ENCODE data around the gene PEPD. TPM values are rescaled to one million over a fixed set of nuclear protein-coding genes. Genes with fewer than 3 reads are reported as not detected.

Gene PEPD
- total and polyA plus RNA-seq, 2 of the 4 experiments (the other 2 are of a cell fraction), result 36.7 to 88.4 TPM

DNA sequence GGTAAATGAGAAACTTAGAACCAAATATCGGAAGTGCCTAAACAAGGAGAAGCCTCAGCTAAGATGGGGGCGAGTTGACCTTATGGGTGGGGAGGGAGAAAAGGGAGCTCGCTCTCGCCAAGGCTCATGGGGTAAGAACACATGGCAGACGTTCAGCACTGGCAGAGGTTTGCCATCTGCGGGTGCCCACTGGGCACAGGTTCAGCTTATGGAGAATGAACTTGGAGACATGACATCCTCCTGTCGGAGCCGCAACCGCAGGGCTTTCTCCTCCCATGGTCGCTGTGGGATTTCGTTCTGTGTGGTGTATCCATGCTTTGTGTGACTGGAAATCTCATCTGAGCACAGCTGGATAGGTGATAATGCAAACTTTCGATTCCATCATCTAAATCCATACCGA lies 36.1 kb upstream of the PEPD start:
- no peak overlapping the region for H2BK15ac ChIP-seq (ENCODE audit: low read depth, low read length)
- H3K4me1 ChIP-seq (ENCODE audit: control insufficient read depth, insufficient read depth, low read length), result no peaks in the 10 kb centered on the region
- no peak overlapping the region for H3K4ac ChIP-seq (ENCODE audit: low read depth, low read length)
- no peak overlapping the region for H2AK5ac ChIP-seq (ENCODE audit: low read depth, low read length)
- no peak overlapping the region for H3K4me3 ChIP-seq (ENCODE audit: insufficient read depth, low read depth, low read length)
- no peak overlapping the region for H4K5ac ChIP-seq (ENCODE audit: low read depth, low read length)
- TF ChIP-seq BHLHE40 (IDR thresholded peaks at IDR 0.05; ENCODE audit: low read depth, low read length), result no peak
- no peak for TF ChIP-seq MXI1 (IDR thresholded peaks at IDR 0.05; ENCODE audit: borderline replicate concordance, low read depth, low read length)
- TF ChIP-seq SMC3 (IDR thresholded peaks at IDR 0.05; ENCODE audit: low read depth, low read length), result no peak
- no peak for TF ChIP-seq RAD21 (IDR thresholded peaks at IDR 0.05; ENCODE audit: low read length)
- TF ChIP-seq, protein P1, sequence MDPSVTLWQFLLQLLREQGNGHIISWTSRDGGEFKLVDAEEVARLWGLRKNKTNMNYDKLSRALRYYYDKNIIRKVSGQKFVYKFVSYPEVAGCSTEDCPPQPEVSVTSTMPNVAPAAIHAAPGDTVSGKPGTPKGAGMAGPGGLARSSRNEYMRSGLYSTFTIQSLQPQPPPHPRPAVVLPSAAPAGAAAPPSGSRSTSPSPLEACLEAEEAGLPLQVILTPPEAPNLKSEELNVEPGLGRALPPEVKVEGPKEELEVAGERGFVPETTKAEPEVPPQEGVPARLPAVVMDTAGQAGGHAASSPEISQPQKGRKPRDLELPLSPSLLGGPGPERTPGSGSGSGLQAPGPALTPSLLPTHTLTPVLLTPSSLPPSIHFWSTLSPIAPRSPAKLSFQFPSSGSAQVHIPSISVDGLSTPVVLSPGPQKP (IDR thresholded peaks at IDR 0.05; ENCODE audit: borderline replicate concordance, low read depth, low read length), result no peak
- TF ChIP-seq NFE2L2 (IDR thresholded peaks at IDR 0.05; ENCODE audit: low read depth, low read length), result no peak
- TF ChIP-seq RCOR1 (IDR thresholded peaks at IDR 0.05; ENCODE audit: insufficient replicate concordance, low read length), result no peak
- no peak for TF ChIP-seq CHD1 (IDR thresholded peaks at IDR 0.05; ENCODE audit: low read depth, low read length)
- TF ChIP-seq, protein P2, sequence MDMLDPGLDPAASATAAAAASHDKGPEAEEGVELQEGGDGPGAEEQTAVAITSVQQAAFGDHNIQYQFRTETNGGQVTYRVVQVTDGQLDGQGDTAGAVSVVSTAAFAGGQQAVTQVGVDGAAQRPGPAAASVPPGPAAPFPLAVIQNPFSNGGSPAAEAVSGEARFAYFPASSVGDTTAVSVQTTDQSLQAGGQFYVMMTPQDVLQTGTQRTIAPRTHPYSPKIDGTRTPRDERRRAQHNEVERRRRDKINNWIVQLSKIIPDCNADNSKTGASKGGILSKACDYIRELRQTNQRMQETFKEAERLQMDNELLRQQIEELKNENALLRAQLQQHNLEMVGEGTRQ (IDR thresholded peaks at IDR 0.05; ENCODE audit: low read depth, low read length), result no peak
- no peak for TF ChIP-seq RFX5 (IDR thresholded peaks at IDR 0.05; ENCODE audit: low read depth, low read length)
- TF ChIP-seq FOS (IDR thresholded peaks at IDR 0.05; ENCODE audit: low read depth, low read length), result no peak
- TF ChIP-seq POLR2A (IDR thresholded peaks at IDR 0.05; ENCODE audit: low read depth, low read length), result no peak
- TF ChIP-seq, protein P3, sequence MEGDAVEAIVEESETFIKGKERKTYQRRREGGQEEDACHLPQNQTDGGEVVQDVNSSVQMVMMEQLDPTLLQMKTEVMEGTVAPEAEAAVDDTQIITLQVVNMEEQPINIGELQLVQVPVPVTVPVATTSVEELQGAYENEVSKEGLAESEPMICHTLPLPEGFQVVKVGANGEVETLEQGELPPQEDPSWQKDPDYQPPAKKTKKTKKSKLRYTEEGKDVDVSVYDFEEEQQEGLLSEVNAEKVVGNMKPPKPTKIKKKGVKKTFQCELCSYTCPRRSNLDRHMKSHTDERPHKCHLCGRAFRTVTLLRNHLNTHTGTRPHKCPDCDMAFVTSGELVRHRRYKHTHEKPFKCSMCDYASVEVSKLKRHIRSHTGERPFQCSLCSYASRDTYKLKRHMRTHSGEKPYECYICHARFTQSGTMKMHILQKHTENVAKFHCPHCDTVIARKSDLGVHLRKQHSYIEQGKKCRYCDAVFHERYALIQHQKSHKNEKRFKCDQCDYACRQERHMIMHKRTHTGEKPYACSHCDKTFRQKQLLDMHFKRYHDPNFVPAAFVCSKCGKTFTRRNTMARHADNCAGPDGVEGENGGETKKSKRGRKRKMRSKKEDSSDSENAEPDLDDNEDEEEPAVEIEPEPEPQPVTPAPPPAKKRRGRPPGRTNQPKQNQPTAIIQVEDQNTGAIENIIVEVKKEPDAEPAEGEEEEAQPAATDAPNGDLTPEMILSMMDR (conservative IDR thresholded peaks at IDR 0.05; ENCODE audit: low read depth, low read length), result no peak
- no peak for TF ChIP-seq CEBPB (IDR thresholded peaks at IDR 0.05; ENCODE audit: low read depth, low read length)
- TF ChIP-seq MAZ (IDR thresholded peaks at IDR 0.05; ENCODE audit: borderline replicate concordance, low read depth, low read length), result no peak
- no peak for TF ChIP-seq MAFK (IDR thresholded peaks at IDR 0.05; ENCODE audit: low read depth, low read length)
- H3K18ac ChIP-seq (ENCODE audit: low read depth, low read length), result no peak overlapping the region
- no peak overlapping the region for H4K8ac ChIP-seq (ENCODE audit: low read depth in 2 of 2, low read length in 2 of 2)
- H3K9ac ChIP-seq (ENCODE audit: low read depth, low read length), result no peak overlapping the region
- no peaks in the 10 kb centered on the region for H4K20me1 ChIP-seq (ENCODE audit: insufficient read depth, low read length)
- no peak overlapping the region for H4K91ac ChIP-seq (ENCODE audit: insufficient read depth, low read depth, low read length)
- H3K79me1 ChIP-seq (ENCODE audit: low read depth in 1 of 2, low read length in 2 of 2), result no peaks in the 10 kb centered on the region
- no peak overlapping the region for H3K27ac ChIP-seq (ENCODE audit: insufficient read depth, low read length)
- ChIA-PET CTCF (no interaction called here), POLR2A (ENCODE audit: unreplicated experiment) (no interaction called here)
- no peak overlapping the region for H3K56ac ChIP-seq (ENCODE audit: extremely low read depth, insufficient read depth, low read length)
- WGBS, 2 experiments (ENCODE audit: extremely low coverage in 2 of 2, insufficient read length in 1 of 2), result 61% methylated on average over 4 of the region's 13 CpGs; no CpG with 5 or more reads in 1 of the 2 experiments
- dilution Hi-C loops (cut with HindIII; ENCODE audit: low sequenced_read_pairs, unreplicated experiment), result no loop called here
- no peaks in the 10 kb centered on the region for H3K9me3 ChIP-seq (ENCODE audit: control insufficient read depth, insufficient read depth, low read length)
- DNase-seq (no peak), ATAC-seq (ENCODE audit: low read depth) (no peak)
- H2AK9ac ChIP-seq (replicated peaks; ENCODE audit: low read depth, low read length, poor library complexity), result no peak overlapping the region
- H2BK120ac ChIP-seq (ENCODE audit: low read depth, low read length), result no peak overlapping the region
- H3K36me3 ChIP-seq (ENCODE audit: control insufficient read depth, insufficient read depth, low read length), result no peaks in the 10 kb centered on the region
- no peak overlapping the region for H3K23ac ChIP-seq (ENCODE audit: low read depth, low read length)
- no peak overlapping the region for H2BK20ac ChIP-seq (ENCODE audit: low read depth, low read length)
- no peaks in the 10 kb centered on the region for H3K27me3 ChIP-seq (ENCODE audit: control insufficient read depth, insufficient read depth, low read length)
- H2AFZ ChIP-seq (replicated peaks; ENCODE audit: low read length, poor library complexity), result no peak overlapping the region
- in situ Hi-C loops (cut with MboI; ENCODE audit: low sequenced_read_pairs), result no loop called here
- H3K9me1 ChIP-seq (ENCODE audit: insufficient read depth, low read length), result no peaks in the 10 kb centered on the region
- no peak overlapping the region for H3K4me2 ChIP-seq (ENCODE audit: low read depth, low read length)
- no TSS peak for BruUV-seq (replicated peaks)
- no peak overlapping the region for H3K14ac ChIP-seq (replicated peaks; ENCODE audit: low read depth, low read length)
- H2BK5ac ChIP-seq (ENCODE audit: low read depth, low read length, poor library complexity, severe bottlenecking), result no peak overlapping the region
- intact Hi-C loops (cut with micrococcal nuclease), result no loop called here
